Measurements from ENCODE around the gene EXPH5. TPM values are rescaled to one million over a fixed set of nuclear protein-coding genes. Genes with fewer than 3 reads are reported as not detected.

EXPH5 gene
- total RNA-seq, 1 experiment from 2014 or later = 0.12 TPM

DNA sequence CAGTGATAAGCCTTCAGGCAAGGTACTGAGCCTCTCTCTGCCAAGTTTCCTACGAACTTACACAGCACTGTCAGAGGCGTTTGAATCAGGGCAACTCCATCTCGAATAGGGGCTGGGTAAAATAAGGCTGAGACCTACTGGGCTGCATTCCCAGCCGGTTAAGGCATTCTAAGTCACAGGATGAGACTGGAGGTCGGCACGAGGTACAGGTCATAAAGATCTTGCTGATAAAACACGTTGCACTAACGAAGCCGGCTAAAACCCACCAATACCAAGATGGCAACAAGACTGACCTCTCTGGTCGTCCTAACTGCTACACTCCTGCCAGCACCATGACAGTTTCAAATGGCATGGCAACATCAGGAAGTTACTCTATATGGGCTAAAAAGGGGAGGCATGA lies 75.0 kb downstream of the EXPH5 start:
- no peak for DNase-seq (ENCODE audit: low read depth)

DNA sequence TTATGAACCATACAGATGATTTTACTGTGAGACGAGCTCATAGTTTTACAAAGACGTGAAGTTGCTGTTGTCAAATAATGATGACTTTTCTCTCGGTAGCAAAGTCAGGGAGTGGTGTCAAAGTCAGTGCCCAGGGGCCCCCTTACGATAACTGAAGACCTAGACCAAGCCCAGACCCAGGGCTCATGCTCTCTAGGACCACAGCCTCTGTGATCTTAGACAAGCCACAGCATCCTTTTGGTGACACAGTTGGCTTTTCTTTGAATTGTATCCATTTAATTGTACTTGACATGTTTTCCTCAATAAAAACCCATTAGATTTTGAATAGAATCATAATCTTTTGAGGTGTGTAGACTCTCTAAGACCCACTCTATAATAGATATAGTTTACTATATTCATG lies 77.4 kb downstream of the EXPH5 start:
- no peak for DNase-seq (ENCODE audit: low read depth)

DNA sequence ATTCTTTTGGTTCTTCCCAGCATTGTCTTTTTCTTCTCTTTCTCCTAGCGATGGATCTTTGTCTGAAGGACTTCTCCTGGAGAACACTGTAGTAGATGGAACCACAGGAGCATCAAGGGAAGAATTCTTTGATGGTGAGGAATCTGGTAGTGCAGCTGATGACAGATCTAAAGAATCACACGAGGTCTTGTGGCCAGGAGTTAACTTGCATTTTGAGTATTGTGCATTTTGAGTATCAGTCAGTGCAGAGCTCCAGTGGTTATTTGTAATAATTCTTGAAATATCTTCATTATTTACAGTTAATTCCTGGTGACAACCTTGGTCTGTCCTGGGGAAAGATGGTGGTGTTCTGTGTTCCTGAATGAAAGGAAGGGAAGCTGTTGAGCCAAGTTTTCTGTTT lies 80.9 kb downstream of the EXPH5 start:
- DNase-seq (ENCODE audit: low read depth) = no peak

DNA sequence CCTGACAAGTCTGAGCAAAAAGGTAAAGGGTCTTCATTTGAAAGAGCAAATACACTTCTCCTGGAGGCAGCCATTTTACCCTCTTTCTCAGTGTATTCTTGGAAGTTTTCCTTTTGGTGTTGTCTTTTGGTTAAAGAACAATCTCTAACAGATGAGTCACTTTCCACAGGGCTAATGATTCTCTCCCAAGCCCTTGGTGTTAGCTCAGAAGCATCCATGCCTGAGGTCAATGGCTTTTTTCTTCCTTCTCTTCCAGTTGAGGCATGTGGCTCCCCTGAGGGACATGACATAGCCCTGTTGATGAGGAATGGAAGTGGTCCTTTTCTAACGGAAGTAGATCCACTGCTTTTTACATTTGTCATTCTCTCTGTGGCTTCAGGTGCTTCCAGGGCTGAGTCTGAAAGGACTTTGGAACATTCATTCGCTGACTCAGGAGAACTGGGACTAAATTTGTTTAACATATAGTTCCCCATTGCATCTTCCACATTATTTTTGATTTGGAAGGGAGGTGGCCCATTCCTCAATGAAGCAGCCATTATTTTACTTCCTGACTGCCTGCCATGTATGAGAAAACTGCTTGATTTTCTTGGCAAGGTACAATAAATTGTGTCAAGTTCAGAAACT lies 81.6 kb downstream of the EXPH5 start:
- peak; percentile 92 for DNase-seq (ENCODE audit: low read depth)

DNA sequence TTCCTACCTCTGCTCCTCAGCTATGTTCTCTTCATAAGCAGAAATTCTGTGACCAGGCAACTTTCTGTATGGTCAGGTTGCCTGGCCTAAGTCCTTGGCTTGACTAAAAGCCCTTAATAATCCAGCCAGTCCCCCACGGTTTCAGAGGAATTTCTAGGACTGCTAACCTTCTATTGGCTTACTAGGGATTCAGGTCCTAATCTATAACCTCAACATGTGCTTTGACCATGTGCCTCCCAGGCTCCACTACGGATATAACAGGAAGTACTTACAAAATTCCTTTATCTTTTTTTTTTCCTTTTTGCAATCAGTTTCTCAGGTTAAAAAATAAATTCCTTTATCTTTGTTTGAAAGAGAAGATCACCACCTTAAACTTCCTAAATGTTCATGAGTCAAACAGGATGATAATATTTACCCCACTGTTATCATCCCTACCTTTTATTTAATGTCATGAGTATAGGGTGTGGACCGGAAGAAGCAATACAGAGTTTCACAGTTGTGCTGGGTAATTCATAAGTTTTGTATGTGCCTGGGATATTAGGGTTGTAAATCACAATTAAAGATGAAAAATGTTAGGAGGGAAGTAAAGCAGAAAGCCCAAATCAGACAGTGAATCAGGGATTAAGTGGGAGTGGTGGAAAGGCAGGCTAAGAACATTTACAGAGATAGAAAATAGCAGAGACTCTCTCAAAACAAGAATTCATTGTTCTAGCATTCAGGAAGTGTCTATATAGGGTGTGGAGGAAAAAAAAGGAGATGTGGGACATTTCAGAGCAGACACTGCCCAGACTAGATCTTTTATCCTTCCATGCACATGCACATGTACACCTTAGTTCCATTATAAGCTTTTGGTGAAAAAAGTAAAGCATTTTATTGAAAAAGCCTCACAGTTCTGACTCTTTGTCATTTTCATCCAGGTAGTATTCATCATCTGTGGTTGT lies 84.6 kb downstream of the EXPH5 start:
- no peak for DNase-seq (ENCODE audit: low read depth)

DNA sequence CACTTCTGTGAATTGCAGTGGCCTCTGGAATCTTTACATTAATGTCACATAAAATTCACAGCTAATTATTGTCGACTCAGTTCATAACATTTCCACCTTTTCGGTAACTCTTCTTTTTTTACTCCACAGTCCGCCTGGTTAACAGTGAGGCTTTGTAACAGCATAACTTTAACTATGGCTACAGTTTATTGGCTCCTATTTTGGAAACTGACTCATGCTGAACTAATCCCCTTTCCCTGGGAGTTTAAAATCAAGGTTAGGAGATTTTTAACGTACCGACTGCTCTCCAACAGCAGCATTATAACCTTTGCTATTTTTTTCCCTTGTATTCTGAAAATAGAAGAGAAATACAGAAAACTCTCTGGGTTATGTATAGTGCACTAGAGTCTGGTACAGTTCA lies 92.2 kb downstream of the EXPH5 start:
- DNase-seq (ENCODE audit: low read depth) = peak; percentile 29

DNA sequence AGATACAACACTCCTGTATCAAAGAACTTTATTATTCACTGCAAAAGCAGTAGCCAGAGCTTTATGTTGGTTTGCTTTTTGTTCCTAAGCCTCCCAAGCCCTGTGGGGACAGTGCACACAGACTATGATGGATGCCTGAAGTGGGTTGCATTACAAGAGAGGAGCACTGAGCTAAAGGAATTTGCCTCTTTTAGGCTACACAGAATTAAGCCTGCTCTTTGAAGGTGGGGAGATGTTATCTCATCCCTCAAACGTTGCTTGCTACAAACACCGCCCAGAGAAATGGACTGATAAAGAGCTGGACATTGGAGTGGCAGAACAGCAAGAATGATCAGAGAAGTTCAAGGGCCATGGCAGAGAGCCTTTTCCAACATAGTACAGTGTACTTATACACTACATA lies 92.8 kb downstream of the EXPH5 start:
- DNase-seq (ENCODE audit: low read depth) = no peak

DNA sequence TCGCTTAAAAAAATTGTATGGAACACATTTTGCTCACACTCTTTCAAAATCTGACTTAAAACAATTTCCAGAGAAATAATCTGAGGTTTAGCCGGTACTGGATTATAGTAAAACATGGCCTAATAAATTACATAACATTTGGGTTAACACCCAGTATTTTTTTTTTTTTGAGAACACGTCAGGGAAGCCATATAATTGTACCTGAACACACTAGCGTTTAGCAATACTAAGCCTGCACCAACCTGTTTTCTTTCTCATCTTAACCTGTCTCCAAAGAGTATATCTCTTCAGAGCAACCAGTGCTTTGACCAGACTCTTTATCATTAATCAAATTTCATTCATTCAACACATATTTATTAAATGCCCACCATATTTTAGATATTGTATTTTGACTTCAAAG lies 93.4 kb downstream of the EXPH5 start:
- no peak for DNase-seq (ENCODE audit: low read depth)

DNA sequence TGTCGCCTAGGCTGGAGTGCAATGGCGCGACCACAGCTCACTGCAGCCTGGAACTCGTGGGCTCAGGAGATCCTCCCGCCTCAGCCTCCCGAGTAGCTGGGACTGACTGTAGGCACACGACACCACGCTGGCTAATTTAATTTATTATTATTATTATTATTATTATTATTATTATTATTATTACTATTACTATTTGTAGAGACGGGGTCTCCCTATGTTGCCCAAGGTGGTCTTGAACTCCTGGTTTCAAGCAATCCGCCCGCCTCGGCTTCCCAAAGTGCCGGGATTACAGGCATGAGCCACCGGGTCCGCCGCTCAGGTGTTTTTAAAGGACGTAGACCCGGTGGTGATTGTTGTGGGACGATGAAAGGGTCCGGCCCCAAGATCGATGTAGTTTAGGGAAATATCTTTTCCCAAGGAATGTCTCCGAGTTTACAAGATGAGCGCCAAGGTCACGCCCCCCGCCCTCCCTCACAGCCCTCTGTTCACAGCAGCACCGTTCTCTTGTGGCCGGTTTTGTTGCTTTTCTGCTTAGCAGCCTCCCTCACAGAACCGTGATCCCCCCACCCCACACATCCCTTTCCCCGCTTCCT lies 94.7 kb downstream of the EXPH5 start:
- no peak for DNase-seq (ENCODE audit: low read depth)

DNA sequence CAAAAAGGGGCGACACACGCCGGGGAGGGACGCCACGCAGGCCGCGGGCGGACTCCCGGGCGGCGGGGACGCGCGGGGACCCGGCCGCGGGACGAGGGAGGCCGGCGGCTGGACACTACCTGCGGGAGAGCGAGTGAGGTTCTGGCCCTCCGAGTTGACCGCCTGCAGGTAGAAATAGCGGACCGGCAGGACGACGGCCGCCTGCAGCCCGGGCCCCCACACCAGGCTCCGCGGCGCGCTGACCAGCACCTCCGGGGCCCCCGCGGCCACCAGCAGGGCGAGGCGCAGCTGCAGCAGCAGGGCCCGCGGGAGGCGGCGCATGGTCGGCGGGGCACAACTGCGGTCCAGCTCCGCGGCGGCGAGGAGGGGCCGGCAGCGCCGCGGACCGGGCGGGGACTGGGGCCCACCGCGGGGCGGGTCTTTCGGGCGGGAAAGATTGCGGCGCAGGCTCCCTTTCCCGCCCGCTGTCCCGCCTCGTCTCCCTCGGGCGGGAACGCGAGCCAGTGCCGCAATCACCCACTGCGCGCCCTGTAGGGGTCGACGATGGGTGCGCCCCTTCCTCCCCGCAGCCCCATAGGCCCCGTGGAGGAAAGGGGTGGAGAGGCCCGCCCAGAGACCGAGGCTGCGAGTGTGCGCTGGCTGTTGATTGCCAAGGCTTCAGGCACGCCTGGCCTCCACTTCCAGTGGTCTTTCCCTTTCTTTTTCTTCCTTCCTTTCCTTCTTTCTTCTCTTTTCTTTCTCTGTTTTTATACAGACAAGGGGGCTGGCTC lies 95.3 kb downstream of the EXPH5 start, which contains the start of gene POGLUT3:
Gene POGLUT3 (minus strand): TSS at position 339 of the 770 bp plus-strand sequence. CDS start 18 bp downstream, at position 321.
- peak; percentile 79 for DNase-seq (ENCODE audit: low read depth)

DNA sequence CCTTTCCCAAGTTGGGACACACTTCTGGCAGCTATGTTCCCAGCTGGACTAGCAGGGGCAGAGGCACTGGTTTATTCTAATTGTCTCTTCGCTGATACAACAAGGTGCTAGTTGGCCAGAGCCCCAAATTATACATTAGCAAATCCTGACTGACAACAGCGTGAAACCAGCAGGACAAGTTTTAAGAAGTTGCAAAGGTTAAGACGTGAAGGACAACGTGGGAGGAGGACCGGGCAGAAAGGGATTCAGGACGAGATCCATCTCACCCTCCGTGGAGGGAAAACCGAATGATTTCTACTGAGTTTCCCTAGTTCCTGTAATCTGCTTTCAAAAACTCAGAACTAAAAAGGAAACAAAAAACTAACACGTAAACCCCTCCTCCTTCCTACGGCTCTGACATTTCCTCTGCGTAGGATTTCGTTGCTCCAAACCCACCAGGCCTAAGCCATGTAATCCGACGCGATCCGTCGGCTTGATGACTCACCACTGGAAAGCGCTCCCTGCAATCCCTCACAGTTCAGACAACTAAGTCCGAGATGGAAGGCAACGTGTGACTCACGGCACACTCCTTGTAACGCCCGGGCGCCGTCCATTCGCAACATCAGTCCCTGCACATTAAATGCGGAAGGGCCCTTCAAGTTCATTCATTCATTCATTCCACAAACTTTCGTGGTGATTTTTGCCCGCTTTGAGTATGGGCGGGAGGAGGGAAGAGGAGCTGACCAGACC lies 96.1 kb downstream of the EXPH5 start:
- peak; percentile 99 for DNase-seq (ENCODE audit: low read depth)

DNA sequence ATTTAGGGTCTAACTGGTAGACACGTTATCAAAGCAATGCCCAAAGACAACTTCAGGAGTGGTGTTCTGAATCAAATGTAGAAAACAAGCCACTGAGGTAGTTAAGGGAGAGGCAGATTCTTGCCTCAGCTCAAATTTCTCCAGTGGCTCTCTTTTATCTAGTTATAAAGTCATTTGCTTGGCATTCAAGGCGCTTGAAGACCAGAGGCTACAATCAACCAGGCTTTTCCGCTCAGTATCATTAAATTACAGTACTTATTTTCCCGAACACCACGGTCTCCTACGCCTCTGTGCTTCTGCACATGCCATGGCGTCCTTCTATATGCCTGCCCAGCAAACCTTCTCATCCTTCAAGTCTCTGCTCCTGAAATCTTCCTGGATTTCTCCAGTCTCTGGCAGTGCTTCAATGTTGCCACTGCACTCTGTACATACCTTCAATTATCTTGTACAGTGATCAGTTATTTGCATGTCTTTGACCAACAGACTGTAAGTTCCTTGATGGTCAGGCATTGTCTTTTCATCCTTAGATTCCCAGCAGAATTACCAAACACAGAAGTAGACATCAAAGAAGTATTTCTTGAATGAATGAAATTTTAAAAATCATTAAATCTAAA lies 96.8 kb downstream of the EXPH5 start:
- DNase-seq (ENCODE audit: low read depth) = peak; percentile 22

DNA sequence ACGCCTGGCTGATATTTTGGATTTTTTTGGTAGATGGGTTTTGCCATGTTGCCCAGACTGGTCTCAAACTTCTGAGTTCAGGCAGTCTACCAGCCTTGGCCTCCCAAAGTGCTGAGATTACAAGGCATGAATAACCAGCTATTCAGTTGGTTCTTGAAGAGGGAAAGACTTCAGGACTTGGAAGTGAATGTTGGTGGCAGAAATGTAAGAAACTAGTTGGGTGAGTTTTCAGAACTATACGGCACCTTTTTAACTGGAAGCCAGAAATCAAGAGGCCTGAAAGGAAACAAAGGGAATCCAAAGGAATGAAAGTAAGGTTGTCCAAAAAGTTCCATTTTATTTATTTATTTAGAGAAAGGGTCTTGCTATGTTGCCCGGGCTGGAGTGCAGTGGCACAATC lies 98.2 kb downstream of the EXPH5 start:
- no peak for DNase-seq (ENCODE audit: low read depth)

DNA sequence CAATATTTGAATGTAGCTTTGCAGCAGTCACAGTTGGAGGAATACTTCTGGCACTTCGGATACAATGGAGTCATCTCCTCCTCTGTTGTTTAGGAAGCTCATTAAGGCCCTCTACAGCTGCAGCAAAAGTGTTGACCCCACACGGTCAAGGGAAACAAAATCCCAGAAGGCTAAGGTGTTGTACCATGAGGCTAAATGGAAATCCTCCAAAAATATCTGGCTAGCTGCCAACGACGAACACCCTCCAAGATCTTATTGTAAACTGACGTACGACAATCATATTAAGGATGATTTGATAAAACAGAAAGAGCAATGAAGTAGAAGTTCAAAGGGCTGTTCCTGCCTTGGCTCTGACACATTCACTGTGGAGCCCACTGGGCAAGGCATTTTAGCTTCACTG lies 99.4 kb downstream of the EXPH5 start:
- no peak for DNase-seq (ENCODE audit: low read depth)

DNA sequence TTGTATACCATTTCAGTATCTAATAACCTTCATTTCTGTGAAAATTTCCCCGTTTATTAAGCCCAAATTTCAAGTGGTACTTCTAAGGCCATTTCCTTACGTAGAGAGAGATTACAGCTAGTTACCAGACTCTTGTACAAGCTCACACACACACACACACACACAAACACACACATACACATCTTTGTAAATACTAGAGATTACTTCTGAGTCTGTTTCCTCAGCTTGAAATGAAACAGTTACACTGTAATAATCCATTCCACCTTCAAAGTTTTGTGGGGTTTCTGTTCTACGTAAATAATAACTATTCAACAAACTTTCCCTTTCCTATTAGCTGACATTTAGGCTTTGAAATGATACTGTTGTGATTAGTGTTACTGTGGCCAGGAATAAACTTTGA lies 101.6 kb downstream of the EXPH5 start:
- no peak for DNase-seq (ENCODE audit: low read depth)

DNA sequence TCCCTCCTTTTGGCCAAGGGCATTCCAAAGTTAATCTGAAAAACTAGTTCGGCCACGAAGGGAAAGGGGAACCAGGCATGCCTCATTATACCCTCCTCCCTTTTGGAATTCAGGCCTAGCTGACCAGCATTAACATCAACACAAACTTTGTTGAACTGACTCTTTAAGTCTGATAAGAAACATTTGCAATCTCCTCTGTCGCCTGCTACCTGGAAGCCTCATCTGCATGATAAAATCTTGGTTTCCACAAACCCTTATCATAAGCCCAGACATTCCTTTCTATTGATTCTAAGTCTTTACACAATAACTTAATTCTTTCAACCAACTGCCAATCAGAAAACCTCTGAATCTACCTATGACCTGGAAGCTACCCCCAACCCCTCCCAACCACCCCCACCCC lies 106.7 kb downstream of the EXPH5 start:
- no peak for DNase-seq (ENCODE audit: low read depth)

DNA sequence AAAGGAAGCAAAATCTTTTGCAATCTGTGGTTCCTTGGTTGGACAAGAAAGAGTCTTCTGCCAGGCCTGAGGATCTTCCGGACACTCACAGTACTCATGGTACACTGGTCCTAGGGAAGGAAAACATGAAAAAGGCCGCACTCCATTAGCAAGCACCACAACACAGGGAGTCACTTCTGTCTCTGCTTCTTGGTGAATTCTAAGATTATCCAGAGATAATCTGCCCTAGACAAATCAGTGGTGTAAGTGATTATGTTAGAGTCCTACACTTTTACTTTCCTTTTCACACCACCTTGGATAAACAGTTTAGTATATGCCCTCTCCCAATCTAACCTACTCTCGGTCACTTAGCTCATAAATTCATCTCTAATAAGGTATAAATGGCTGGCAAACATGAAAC lies 107.2 kb downstream of the EXPH5 start:
- no peak for DNase-seq (ENCODE audit: low read depth)

DNA sequence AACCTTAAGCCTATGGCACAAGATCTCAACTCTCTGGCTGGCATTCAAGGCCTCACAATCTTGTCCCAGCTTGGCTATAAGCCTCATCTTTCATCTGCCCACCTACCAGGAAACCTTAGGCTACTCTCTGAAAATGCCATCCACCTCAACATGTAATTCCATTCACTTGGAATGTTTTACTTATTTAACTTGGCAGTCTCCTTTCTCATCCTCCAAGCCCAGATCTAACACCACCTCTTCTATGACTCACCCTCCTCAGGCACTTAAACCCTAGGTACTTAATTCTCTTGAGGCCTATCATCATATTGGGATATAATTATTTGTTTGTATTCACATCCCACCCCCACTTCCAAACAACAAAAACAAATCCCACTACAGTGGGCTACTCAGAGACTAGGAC lies 110.4 kb downstream of the EXPH5 start:
- peak; percentile 23 for DNase-seq (ENCODE audit: low read depth)

DNA sequence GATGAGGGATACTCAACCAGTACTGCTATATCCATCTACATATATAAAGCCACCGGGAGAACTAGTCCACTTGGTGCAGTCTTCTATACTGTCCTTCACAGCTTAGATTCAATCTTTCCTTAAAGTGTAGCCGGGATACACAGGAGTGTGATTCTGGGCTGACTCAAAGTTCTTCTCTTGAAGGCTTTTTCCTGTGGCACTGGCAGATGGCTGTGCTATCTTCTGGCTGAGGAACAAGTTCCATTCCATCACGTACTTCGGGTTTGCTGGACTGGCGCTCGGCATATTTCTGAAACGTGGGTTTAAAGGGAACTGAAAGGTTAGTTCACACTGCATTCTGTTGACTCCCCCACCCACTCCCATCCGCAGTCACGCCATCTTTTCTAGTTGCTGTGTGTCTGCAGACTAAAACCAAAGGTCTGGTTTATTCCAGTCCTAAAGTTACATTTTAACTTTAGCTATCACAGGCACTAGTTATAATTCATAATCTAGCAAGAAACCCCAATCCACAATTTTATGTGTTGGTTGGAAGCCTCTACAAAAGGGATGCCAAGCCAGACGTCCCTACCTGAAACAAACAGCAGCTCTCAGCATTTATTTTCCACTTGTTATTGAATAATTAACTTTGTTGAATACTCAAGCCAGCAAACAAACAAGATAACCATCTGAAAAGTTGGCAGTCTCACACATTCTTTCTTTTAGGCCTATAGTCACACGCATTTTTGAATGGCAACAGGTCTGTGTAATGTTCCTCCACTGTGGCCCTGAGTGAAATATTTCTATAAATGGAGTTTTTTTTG lies 118.7 kb downstream of the EXPH5 start:
- no peak for DNase-seq (ENCODE audit: low read depth)

DNA sequence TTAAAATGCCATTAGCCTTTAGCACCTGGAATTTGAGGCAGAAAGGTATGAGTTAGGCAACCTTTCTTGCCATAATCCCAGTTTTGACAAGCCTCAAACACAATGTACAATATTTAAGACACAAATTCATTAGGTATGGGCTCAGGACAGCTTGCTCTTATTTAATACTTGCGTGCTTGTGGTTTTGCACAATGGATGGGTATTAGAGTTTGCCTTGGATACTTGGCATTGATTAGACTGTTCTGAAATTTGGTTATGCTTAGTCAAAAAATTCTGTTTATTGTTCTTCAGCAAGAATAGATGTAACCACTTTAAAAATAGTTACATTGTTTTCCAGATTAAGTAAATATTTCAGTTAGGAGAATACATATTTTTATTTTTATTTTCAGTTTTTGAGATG lies 120.9 kb downstream of the EXPH5 start:
- no peak for DNase-seq (ENCODE audit: low read depth)
